Pons (tissue), 1 donor: Measurements from ENCODE around the gene BABAM2.

Source experiments
- DNase-seq: peaks from one replicate; pipeline ENCODE4 v3.0.0-alpha.2; 2016; ENCODE audit warnings: low spot score

BABAM2 gene

DNA sequence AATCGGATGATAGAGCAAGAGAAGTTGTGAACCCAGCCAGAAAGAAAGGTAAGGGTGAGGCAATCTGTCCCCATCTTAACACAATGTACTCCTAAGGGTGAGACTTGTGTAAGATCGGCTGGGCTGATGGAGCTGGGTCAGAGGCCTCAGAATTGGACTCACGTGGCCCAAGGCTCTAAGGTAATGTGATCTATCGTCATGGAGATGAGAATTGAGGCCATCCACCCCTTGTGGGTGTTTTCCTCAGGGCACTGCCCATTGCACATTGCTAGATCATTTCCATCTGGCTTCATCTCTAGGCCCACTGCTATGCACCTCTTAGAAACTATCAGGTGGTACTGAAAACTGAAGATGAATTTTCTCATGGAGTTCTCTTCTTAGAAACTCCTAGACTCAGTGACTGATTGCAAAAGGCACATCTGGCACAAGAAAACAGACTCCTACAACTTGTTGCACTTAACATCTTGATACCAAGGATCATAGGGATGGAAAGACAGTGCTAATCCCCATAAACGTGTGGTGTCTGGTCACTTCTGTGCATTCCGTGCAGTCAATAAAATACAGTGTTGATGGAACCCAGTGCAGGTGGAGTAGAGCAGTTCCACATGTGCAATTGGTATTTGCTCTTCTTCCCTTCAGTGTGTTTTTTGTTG lies 273.2 kb downstream of the BABAM2 start:
- no peak for DNase-seq

GRCh38 chr2:28164280-28164801 lies 273.8 kb downstream of the BABAM2 start:
- DNase-seq, result peak; percentile 62

DNA sequence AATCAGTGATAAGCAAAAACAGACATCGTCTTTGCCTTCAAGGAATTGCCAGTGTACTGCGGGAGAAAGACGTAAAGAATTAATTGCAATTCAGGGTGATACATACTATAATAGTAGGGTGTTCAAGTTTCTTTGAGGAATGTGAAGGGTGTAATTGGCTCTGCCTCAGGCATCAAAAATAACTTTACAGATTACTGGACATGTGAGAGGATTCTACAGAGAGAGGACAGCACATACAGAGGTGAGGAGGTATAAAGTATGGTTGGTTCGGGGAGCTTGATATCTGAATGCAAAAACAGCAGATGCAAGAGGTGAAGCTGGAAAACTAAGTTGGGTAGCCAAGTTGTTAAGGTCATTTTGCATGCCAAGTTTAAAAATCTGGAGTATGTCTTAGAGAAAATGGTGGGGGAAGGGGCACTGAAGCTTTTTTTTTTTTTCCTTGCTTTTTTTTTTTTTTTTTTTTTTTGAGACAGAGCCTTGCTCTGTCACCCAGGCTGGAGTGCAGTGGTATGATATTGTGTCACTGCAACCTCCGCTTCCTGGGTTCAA lies 274.6 kb downstream of the BABAM2 start:
- DNase-seq, result no peak

- DNase-seq, result no peak
Observed at GRCh38 chr2:28166956-28167355, 276.4 kb downstream of the BABAM2 start.

DNA sequence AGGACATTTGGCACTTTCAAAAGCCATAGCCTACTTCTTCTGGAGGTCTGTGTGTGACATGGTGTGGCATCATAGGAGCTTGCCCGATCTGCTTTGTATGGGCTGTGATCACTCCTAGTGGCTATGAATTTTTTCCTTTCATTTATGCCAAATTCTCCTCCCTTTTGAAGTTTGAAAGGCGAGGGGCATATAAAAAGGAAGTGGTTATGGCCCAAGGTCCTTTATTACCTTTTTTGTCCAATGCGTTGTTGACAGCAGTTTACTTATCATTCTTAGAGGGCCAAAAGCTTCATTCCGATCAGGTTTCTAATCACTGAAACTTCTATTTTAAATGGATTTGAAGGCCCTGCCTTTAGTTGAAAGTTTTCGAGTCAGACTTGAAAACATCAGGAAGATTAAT lies 277.8 kb downstream of the BABAM2 start:
- no peak for DNase-seq

- no peak for DNase-seq
Observed at GRCh38 chr2:28169492-28169891, 279.0 kb downstream of the BABAM2 start.

- no peak for DNase-seq
Observed at GRCh38 chr2:28172114-28172898, 281.8 kb downstream of the BABAM2 start.

DNA sequence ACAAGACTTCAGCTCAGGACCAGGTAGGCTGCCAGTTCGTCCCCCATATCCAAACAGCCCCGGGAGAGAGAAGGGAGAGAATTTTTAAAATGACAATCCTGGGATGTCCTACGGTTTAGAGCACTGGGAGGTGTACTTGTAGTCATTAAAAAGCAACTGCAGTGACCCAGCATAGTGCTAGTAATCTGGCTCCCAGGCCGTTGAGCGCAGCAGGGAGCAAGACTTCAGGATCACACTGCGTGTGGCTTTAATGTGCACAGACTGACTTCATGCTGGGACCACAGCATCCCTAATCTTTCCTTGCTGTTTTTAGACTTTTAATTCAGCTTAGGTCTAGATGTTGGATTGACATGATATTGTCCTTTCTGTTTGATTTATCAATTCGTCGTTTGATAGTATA lies 282.8 kb downstream of the BABAM2 start:
- no peak for DNase-seq

- no peak for DNase-seq
Observed at GRCh38 chr2:28174211-28174610, 283.7 kb downstream of the BABAM2 start.

GRCh38 chr2:28175028-28175427 lies 284.5 kb downstream of the BABAM2 start:
- no peak for DNase-seq

DNA sequence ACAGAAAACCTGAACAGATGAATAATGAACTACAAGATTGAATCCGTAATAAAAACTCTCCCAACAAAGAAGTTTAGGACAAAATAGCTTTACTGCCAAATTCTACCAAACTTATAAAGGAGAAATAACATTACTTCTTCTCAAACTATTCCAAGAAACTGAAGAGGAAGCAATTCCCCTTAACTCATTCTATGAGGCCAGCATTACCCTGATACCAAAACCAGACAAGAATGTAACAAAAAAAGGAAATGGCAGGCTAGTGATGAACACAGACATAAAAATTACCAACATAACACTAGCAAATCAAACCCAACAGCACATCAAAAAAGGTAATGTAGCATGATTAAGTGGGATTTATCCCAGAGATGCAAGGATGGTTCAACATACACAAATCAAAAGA lies 288.4 kb downstream of the BABAM2 start:
- DNase-seq, result no peak

- DNase-seq, result no peak
Observed at GRCh38 chr2:28181801-28182200, 291.3 kb downstream of the BABAM2 start.

GRCh38 chr2:28182348-28182747 lies 291.8 kb downstream of the BABAM2 start:
- DNase-seq, result no peak

DNA sequence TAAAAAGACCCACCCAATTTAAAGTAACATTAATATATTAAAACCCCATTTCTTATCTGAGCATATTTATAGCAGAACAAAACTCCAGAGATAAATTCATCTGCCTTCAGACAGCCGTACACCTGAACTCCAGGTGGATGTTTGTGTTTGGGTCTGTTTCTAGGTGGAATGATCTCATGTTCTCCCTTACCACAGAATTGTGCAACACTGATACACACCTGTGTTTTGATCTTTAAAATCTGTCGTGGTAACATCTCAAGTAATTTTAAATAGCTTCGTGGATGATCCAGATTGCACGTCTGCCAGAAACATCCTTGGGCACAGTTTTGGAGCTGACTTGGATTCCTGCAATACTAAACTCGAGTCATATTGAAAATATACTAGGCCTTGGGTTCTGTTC lies 294.6 kb downstream of the BABAM2 start:
- no peak for DNase-seq

DNA sequence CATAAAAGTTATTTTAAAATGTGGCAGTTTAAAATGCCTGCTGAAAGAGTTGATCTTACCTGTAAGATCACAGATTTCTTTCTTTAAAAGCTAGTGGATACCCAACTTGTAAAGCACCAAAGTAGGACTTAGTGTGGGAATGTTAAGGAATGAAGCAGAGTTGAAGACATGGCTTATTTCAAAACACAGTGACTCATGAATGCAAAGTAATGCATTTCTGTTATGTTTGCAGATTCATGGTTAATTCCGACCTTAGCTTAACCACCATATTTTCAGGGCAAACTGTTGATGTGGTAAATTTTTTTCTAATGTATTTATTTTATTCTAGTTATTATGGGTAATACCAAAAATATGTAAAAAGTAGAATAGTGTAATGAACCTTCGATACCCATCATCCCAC lies 295.4 kb downstream of the BABAM2 start:
- no peak for DNase-seq

DNA sequence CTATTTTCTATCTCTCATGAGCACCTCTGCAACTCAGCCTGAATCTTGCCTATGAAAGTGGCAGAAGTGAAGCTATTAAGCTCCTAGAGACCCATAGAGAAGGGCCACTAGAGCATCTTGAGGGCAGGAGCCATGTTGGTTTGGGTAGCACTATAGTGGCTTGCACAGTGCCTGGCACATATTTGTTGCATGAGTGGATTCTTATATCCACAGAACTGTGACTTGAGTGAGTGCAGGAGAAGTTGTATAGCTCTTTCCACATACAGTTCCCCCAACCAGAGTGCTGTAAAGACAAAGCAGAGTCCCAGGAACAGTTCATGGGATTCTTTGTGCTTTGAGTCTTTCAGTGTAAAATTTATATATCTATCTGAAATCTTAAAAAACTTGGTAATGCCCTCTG lies 296.7 kb downstream of the BABAM2 start:
- no peak for DNase-seq

DNA sequence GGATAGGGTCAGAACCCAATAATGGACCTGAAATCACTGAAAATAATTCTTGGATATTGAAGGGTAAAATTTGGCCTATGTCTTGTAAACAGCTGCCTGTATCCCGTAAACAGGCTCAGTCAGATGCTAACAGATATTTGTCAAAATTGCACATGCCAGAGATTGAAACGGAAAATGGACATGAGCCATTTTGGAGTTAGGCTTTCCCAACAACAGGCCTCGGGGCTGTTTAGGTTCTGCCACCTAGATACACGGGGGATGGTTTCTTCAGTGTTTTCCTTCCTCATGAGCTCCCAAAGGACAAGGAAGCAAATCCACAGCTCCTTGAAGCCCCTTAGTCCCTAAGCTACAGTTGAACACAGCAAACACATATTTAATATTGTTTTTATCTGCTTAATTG lies 297.9 kb downstream of the BABAM2 start:
- no peak for DNase-seq

DNA sequence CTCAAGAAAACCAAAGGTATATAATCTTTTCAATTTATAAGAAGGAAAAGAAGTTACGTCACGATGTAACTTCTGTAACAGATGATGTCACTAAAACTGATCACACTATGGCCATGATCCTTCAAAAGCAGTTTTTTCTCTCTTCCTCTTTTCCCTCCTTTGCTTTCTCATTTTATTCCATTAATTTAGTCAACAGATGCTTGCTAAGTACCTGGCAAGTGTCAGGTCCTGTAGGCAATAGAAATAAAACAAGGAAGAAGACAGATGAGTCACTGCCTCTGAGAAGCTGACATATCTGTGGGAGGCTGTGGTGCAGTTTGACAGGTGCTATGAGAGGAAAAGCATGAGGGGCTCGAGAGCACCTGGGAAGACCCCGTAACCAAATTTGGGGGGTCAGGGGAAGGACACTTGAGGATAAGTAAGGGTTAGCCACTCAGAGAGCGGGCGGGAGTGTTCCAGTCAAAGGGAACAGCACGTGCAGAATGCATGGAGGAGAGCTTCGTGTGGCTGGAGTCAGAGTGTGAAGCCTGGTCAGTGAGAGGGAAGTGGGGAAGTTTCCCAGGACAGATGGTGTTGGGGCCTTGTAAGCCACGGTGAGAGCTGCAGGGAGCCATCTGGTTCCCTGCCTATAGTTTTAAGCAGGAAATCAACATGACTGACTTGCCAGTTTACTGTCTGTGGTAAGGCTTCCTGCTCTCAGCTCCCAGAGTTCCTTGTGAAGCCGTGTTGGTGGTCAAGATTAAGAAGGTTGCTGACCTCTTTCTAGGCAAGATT lies 303.3 kb downstream of the BABAM2 start:
- DNase-seq, result peak; percentile 2

GRCh38 chr2:28199995-28200679 lies 309.6 kb downstream of the BABAM2 start:
- DNase-seq, result no peak

- no peak for DNase-seq
Observed at GRCh38 chr2:28201671-28202180, 311.2 kb downstream of the BABAM2 start.

- DNase-seq, result no peak
Observed at GRCh38 chr2:28202719-28203118, 312.2 kb downstream of the BABAM2 start.

DNA sequence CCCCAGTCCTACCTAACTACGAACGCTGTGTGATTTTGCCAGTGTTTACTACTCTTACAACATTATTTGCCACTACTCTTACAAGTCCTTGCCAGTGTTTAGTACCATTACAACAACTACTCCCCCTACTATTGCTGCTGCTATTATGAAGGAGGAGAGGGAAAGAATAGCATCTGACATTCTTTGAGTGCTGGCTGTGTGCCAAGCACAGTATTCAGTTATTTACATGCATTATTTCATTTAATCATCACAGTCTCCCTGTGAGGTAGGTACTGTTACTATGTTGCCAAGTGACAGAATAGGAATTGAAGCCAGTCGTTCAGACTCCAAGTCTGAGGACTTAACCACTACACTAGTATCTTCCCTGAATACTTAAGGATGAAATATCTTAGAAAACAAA lies 316.2 kb downstream of the BABAM2 start:
- DNase-seq, result no peak
